Measurements from ENCODE around the gene CFAP410. TPM values are rescaled to one million over a fixed set of nuclear protein-coding genes. Genes with fewer than 3 reads are reported as not detected.

CFAP410 gene
- total and polyA plus RNA-seq, 2 of the 13 experiments (the other 11 are each of a cell fraction or from before 2014, with no cell fraction given) = 8.0 to 20.1 TPM

DNA sequence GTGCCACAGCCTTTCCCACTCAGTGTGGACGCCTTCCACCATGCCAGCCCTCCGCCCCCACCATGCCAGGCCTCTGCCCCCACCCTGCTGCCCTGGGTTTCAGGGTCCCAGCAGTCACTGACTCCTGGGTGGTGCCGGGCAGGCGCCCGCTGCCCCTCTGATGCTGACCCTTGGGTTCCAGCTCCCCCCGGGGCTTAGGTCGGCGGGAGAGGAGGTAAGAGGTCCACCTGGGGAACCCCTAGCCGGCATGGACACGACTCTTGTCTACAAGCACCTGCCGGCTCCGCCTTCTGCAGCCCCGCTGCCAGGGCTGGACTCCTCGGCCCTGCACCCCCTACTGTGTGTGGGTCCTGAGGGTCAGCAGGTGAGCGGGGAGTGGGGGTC lies 46.4 kb downstream of the CFAP410 start:
- no peak overlapping the region for H3K4me3 ChIP-seq (replicated peaks in 1 of 3; ENCODE audit: insufficient read depth in 1 of 3, low read depth in 2 of 3, low read length in 3 of 3)
- no peak overlapping the region for H3K27ac ChIP-seq (ENCODE audit: extremely low read length, insufficient read depth, low read length)
- POLR2A ChIA-PET = no interaction called here
- no peak for ATAC-seq
- BruUV-seq (replicated peaks) = no TSS peak
- no peaks in the 10 kb centered on the region for H4K20me1 ChIP-seq (ENCODE audit: insufficient read depth, low read length)
- CTCF ChIA-PET (ENCODE audit: low intra/inter-chr PET ratio, low total read pairs) = no interaction called here
- H3K4me1 ChIP-seq (ENCODE audit: insufficient read depth, low read length) = peaks cover 28% of the 10 kb centered on the region
- H3K79me2 ChIP-seq (ENCODE audit: insufficient read depth, low read length) = no peaks in the 10 kb centered on the region
- no CpG with 5 or more reads among the region's 15 CpGs for WGBS (ENCODE audit: low lambda C conversion rate)
- TF ChIP-seq RFXANK (CRISPR knock-in tag; IDR thresholded peaks at IDR 0.05) = no peak
- no peak for TF ChIP-seq ZNF367 (CRISPR knock-in tag; IDR thresholded peaks at IDR 0.05; ENCODE audit: borderline replicate concordance)
- TF ChIP-seq CBX5 (CRISPR knock-in tag; IDR thresholded peaks at IDR 0.05; ENCODE audit: borderline replicate concordance) = no peak
- TF ChIP-seq, protein P1, sequence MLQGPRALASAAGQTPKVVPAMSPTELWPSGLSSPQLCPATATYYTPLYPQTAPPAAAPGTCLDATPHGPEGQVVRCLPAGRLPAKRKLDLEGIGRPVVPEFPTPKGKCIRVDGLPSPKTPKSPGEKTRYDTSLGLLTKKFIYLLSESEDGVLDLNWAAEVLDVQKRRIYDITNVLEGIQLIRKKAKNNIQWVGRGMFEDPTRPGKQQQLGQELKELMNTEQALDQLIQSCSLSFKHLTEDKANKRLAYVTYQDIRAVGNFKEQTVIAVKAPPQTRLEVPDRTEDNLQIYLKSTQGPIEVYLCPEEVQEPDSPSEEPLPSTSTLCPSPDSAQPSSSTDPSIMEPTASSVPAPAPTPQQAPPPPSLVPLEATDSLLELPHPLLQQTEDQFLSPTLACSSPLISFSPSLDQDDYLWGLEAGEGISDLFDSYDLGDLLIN (CRISPR knock-in tag; IDR thresholded peaks at IDR 0.05; ENCODE audit: borderline replicate concordance) = no peak
- TF ChIP-seq ZNF570 (CRISPR knock-in tag; IDR thresholded peaks at IDR 0.05; ENCODE audit: borderline replicate concordance) = no peak
- no peak for TF ChIP-seq NCOA1 (CRISPR knock-in tag; IDR thresholded peaks at IDR 0.05)
- TF ChIP-seq HNF4G (IDR thresholded peaks at IDR 0.05; ENCODE audit: borderline replicate concordance, low read depth, low read length) = no peak
- no peak for TF ChIP-seq HNF4G (CRISPR knock-in tag; IDR thresholded peaks at IDR 0.05; ENCODE audit: borderline replicate concordance, low read depth)
- no peak for TF ChIP-seq ZNF788 (CRISPR knock-in tag; IDR thresholded peaks at IDR 0.05; ENCODE audit: borderline replicate concordance)
- TF ChIP-seq, protein P2, sequence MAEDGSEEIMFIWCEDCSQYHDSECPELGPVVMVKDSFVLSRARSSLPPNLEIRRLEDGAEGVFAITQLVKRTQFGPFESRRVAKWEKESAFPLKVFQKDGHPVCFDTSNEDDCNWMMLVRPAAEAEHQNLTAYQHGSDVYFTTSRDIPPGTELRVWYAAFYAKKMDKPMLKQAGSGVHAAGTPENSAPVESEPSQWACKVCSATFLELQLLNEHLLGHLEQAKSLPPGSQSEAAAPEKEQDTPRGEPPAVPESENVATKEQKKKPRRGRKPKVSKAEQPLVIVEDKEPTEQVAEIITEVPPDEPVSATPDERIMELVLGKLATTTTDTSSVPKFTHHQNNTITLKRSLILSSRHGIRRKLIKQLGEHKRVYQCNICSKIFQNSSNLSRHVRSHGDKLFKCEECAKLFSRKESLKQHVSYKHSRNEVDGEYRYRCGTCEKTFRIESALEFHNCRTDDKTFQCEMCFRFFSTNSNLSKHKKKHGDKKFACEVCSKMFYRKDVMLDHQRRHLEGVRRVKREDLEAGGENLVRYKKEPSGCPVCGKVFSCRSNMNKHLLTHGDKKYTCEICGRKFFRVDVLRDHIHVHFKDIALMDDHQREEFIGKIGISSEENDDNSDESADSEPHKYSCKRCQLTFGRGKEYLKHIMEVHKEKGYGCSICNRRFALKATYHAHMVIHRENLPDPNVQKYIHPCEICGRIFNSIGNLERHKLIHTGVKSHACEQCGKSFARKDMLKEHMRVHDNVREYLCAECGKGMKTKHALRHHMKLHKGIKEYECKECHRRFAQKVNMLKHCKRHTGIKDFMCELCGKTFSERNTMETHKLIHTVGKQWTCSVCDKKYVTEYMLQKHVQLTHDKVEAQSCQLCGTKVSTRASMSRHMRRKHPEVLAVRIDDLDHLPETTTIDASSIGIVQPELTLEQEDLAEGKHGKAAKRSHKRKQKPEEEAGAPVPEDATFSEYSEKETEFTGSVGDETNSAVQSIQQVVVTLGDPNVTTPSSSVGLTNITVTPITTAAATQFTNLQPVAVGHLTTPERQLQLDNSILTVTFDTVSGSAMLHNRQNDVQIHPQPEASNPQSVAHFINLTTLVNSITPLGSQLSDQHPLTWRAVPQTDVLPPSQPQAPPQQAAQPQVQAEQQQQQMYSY (CRISPR knock-in tag; IDR thresholded peaks at IDR 0.05) = no peak
- TF ChIP-seq KAT7 (CRISPR knock-in tag; IDR thresholded peaks at IDR 0.05; ENCODE audit: borderline replicate concordance) = no peak
- TF ChIP-seq, protein P3, sequence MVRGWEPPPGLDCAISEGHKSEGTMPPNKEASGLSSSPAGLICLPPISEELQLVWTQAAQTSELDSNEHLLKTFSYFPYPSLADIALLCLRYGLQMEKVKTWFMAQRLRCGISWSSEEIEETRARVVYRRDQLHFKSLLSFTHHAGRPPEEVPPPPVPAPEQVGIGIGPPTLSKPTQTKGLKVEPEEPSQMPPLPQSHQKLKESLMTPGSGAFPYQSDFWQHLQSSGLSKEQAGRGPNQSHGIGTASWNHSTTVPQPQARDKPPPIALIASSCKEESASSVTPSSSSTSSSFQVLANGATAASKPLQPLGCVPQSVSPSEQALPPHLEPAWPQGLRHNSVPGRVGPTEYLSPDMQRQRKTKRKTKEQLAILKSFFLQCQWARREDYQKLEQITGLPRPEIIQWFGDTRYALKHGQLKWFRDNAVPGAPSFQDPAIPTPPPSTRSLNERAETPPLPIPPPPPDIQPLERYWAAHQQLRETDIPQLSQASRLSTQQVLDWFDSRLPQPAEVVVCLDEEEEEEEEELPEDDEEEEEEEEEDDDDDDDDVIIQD (CRISPR knock-in tag; IDR thresholded peaks at IDR 0.05; ENCODE audit: low read depth) = no peak
- TF ChIP-seq ELF1 (CRISPR knock-in tag; IDR thresholded peaks at IDR 0.05) = no peak
- TF ChIP-seq, protein P4, sequence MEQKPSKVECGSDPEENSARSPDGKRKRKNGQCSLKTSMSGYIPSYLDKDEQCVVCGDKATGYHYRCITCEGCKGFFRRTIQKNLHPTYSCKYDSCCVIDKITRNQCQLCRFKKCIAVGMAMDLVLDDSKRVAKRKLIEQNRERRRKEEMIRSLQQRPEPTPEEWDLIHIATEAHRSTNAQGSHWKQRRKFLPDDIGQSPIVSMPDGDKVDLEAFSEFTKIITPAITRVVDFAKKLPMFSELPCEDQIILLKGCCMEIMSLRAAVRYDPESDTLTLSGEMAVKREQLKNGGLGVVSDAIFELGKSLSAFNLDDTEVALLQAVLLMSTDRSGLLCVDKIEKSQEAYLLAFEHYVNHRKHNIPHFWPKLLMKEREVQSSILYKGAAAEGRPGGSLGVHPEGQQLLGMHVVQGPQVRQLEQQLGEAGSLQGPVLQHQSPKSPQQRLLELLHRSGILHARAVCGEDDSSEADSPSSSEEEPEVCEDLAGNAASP (CRISPR knock-in tag; IDR thresholded peaks at IDR 0.05; ENCODE audit: borderline replicate concordance) = no peak
- no peak overlapping the region for H2AFZ ChIP-seq (ENCODE audit: low read length)
- peaks cover 15 to 67% of the 10 kb centered on the region in 2 experiments for H3K27me3 ChIP-seq (ENCODE audit: control insufficient read depth in 1 of 2, insufficient read depth in 2 of 2, low read length in 2 of 2)
- no peak overlapping the region for H3K9ac ChIP-seq (ENCODE audit: insufficient read depth, low read depth, low read length)
- intact Hi-C loops (cut with micrococcal nuclease; ENCODE audit: unreplicated experiment) (no loop called here), in situ Hi-C loops (cut with HindIII; ENCODE audit: extremely low pct_ligation_motif_present, low pct_unique_long_range_greater_than_20kb) (no loop called here)
- H3K9me3 ChIP-seq (ENCODE audit: low read length) = no peaks in the 10 kb centered on the region
- DNase-seq (ENCODE audit: low spot score) = no peak
- H3K36me3 ChIP-seq (replicated peaks in 1 of 2; ENCODE audit: control insufficient read depth in 1 of 2, insufficient read depth in 2 of 2, low read length in 2 of 2) = no peaks in the 10 kb centered on the region
- FAIRE-seq = no peak
- H3K4me2 ChIP-seq (ENCODE audit: low read depth, low read length) = no peak overlapping the region
